ENCODE measurements around the gene LONRF2.

LONRF2 gene

DNA sequence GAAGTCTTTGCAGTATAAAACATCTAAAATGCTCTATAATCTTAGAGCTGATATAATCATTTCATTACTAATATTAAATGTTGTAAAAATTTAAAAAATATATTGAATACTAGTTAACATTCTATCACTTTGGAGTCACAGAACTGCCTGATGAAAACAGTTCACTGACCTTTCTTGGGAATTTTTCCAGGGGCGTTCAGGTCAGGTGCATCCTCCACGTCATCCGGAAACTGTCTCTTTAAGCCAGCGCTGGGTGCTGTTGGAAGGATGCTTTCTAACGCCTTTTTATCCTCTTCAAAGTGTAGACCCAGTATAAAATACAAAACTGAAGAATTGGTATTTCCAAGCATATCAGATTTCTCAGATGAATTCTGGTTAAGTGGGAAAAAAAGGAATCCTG, 22.8 kb downstream of the LONRF2 start:
- no peak for DNase-seq

DNA sequence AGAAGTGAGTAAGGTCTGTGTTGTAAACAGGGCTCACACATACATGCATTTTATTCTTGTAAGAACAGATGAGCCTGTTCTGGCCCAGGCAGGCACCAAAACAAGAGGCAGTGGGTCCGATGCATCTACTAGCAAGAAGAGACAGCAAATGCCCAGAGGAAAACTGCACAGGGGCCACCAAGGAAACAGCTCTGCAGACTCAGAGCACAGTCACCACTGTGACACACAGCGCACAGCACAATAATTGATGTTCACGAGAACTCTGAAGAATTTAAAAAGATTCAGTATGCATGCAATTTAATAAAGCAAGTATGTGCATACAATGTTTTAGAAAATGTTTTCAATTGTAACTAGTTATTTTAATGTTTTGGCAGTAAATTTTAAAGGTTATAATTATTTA, 24.8 kb downstream of the LONRF2 start:
- DNase-seq: no peak

DNA sequence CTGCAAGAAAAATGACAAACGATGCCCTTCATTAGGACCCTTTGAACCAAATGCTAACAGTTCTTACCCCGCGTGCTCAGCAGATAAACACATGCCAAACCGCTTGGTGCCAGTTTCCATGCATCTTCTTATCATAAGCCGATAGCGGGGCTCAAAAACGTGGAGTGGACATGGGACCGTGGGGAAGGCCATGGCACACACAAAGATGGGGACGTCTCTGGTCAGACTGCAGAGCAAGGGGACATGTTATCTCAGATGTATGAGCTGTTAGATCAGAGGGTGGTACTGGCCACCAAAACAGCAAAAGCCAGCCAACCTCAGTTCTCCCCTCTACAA, 28.2 kb downstream of the LONRF2 start:
- DNase-seq: no peak

DNA sequence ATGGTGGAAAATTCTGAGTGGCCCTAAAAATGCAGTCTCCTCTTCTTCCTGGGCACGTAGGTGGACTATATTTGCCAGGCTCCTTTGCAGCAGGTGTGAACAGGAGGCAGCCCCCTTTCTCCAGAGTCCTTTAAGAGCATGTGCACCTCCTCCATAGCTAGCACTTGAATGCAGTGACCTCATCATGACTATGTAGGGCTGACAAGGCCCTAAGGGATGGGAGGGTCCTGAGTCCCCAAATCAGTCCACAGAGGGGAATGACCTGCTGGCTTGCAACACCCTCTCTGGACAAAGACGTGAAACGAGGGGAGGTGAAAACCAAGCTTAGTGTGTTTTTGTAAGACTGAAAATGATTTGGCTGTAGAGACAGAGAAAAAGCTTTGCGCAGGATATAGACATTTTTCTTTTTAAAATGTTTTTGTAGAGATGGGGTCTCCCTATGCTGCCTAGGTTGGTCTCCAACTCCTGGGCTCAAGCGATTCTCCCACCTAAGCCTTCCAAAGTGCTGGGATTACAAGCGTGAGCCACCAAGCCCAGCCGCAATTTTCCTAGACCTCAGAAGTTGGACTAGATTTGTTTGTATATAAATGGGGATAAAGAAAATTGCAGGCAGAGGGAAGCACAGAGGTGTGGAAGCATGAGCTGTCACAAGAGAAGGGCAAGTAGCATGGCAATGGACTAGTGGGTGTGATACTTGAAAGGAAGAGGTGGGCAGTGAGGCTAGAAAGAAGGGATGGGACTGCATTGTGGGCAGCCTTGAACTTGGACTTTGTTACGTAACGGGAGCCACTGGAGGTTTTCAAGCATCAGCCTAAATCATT, 28.8 kb downstream of the LONRF2 start:
- no peak for DNase-seq

DNA sequence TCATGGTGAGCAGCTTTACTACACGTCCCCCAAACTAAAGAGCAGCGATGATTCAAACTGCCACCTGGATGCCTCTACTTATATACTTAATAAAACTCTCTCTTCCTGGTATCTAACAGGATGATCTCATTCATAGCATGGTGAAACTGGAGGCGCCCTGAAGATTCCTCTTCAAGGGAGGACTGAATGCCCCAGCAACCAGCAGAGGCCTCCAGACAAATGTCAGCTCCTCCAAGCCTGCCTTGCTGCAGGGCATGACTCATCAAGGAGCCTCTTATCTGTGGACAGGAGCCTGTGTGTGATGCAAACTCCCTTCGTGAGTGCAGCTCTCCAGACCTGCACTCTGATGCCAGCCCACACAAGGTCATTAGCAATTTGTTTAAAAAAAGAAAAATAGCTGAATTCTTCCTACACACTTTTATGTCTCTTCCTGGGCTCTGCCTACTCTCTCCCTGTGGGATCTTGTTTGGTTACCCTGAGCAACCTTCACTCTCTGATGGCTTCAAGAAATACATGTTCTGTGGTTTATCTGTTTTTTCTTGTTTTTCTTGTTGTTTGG, 30.2 kb downstream of the LONRF2 start:
- no peak for DNase-seq

DNA sequence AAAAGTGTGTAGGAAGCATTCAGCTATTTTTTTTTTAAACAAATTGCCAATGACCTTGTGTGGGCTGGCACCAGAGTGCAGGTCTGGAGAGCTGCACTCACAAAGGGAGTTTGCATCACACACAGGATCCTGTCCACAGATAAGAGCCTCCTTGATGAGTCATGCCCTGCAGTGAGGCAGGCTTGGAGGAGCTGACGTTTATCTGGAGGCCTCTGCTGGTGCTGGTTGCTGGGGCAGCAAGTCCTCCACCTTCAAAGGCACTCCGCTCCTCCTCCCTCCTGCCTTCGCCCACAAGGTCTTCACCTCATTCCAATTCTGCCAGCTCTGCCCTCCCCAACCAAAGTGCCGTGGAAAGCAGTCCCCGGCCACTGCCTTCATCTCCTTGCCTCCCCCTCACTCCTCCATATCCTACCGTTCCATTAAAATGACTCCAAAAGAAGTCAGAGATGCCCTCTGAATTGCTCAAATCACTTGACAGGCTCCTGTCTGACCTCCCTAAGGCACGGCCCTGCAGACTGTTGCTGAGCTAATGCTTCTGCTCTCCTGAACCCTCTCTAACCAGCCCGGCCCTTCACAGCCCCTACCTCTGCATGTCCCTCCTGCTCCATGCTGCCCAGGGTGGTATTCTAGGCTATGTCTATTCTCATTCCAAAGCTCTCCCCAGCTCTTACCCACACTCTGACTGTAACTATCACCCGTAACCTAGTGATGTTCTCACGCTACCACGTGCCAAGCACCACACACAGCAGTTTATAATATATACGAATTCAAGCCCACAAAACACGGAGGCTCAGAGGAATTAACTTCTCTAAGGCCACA, 30.9 kb downstream of the LONRF2 start:
- no peak for DNase-seq

DNA sequence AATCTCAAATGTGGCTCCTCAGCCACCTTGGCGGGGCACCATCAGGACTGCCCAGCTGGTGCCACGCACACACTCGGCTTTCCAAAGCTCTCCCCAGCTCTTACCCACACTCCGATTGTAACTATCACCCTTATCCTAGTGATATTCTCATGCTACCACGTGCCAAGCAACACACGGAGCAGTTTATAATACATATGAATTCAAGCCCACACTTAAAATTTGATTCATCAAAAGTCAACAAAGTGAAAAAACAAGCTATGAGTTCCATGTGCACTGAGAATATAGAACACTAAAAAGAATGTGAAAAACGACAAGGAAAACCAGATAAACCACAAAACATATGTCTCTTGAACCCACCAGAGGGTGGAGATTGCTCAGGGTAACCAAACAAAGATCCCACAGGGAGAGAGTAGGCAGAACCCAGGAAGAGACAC, 31.6 kb downstream of the LONRF2 start:
- DNase-seq: no peak

DNA sequence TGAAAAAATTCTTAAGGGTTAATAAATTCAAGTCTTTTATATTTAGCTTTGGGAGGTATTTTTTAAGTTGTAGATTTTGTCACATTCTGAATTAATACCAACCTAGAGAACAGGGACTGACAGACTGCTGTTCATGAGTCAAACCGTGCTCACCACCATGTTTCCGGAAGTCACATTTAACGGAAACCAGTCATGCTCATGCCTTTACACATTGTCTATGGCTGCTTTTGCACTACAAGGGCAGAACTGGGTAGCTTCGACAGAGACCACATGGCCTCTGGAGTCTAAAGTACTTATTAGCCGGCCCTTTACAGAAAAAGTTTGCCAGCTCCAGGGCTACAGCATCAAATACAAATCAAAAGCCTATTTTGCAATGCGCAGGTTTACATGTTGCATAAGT, 33.3 kb downstream of the LONRF2 start:
- DNase-seq: no peak

DNA sequence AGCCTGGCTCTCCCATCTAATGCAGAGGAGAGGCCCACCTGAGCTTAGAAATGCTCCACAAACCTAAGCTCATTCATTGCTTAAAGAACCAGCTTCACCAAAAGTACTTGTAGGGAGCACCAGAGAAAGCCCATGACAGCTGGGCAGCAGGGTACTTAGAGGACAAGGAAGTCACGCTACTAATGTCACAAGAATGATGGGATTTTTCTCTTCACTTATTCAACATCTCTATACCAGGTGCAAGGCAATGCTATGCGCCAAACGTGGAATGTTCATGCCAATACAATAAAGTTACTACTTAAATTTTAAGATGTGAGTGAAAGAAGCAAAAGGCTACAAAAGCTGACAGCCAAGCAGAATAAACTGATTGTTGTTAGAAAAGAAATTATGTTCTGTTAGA, 36.0 kb downstream of the LONRF2 start:
- peak in 1 of 2 experiments; percentile 51 for DNase-seq

DNA sequence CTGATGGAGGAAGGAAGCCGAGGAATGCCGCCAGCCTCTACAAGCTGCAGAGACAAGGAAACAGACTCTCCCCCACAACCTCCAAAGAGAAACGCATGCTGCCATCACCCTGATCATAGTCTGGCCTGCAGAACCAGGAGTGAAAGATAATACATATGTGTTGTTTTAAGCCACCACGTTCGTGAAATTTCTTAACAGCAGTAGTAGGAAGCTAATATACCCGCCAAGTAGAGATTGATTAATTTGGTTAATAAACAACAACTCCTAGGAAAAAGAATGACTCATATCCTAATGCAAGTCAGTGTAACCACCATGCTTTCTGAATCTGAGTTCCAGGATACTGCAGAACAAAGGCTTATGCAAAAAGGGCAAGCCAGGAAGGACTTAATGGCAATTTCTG, 36.6 kb downstream of the LONRF2 start:
- DNase-seq: no peak

DNA sequence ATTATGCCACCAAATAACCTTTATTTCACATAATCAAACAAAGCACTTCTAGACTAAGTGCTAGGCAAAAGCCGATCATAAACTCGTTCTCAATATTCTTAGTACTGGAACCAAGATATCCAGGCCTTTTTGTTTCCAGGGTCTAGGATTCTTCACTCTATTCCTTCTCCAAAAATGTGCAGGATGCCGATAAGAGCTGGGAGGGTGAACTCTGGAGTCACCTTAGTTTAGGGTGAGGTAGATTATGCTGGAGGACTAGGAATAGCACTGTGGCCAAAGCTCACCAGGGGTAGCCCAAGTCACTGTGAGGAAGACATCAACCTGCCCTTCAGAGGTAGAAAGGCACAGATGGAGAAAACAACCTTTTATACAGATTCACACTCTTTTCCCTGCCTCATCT, 37.3 kb downstream of the LONRF2 start:
- no peak for DNase-seq

DNA sequence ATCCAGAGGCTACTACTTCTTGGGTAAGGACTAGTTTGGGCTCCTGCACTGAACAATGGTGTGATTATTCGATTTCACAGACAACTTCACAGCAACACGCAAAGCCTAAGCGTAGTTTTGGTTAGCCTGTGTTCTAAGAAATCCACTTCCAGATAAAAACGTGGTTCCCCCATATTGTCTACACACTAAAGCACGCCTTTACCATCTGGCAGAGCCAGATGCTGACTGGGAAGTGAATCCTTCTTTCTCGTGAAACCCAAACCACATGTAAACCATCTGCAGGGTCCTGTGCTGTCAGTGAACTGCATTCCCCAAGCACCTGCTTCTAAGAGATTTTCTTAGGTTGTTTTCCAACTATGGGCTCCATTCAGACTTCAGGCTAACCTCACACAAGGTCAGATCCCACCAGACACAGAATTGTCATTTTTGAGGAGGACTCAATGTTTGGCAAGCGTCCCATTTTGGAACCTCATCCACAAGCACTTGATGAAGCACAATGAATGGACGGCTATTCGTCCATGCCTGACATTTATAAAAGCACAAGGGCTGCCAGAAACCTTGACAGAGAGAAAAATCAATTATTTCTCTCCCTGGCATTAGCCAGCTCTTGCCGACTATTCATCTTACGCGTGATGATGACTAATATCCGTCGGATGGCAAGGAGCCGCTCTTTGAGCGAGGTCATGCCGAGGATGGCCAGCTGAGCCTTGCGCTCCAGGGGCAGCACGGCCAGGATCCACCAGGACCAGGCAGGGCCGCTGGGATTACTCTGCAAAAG, 38.4 kb downstream of the LONRF2 start:
- DNase-seq: peak; percentile 68 to 84

DNA sequence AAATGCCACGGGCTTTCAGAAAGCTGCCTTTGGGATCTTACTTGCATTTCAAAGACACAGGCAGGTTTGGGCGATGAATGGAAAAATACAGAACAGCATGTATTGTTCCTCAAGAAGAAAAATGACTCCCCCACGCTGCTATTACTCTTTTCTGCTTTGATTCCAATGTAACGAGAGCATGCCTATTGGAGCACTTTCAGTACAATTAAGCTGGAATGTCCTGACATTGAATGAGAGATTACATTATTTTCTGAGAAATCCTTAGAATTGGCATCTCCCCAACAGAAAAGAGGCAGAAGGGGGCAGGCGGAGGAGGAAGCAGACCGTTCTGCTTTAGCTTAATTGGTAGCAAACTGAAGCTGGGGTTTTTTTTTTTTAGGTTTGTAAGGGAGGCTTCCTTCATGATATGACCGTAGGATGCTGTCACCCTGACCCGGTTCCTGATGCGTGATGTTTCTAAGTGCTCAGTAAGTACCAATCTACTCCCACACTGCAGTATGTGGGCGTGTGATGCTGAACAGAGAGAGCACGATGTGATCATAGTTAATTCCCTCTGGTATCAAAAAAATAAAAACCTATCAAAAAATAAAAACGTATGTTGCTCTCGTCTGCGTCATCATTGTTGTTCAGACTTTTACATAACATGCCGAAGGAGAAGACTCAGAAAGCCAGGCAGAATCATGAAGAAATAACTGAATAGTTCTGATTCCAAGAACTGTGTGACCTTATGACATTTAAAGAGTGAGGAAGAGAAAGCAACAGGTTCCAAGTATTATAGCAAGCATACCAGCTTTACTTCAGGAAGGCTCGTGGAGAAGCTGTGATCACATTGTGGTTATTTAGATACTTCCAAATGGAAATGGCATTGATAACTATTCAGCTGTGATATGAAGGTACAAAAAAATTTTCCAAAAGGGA, 40.5 kb downstream of the LONRF2 start:
- no peak for DNase-seq

DNA sequence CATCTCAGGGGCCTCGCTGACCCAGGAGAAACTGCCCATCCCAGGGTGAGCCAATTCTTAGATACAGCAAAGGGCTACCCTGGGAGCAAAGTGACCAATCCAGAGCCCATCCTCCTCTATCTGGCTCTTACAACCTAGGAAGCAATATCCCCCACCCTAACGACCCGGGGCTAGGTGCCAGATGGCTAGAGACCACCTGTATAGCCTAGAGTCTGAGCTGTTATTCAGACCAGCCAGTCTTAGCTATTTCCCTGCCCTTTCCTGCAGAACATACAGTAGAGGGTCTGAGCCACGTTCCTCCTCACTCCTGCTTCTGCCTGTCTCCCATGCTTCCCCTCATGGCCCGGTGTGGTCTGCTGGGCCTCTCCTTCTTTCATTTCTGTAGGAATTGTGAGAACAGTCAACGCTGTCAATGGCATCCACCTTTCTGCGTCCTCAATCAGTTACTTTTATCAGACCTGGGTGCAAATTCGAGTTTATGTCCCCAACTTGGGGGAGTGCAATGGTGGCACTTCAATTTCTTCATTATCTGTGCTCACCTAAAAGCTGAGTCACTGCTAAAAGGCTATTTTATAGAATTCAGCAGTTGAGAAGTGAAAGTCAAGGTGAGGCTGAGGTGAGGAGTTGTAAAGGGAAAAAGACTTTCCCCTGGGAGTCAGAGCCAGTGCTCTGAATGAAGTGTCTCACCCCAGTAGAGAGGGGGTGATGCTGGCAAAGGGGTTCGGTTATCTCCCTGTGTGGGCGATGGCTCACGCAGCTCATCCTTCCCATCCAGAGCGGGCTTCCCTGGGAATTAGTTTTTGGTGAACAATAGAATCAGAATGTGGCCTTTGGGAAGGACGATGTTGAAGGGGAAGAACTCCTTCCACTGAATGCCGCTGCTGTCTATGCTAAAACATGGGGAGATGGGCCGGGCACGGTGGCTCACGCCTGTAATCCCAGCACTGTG, 42.4 kb downstream of the LONRF2 start:
- DNase-seq: no peak

DNA sequence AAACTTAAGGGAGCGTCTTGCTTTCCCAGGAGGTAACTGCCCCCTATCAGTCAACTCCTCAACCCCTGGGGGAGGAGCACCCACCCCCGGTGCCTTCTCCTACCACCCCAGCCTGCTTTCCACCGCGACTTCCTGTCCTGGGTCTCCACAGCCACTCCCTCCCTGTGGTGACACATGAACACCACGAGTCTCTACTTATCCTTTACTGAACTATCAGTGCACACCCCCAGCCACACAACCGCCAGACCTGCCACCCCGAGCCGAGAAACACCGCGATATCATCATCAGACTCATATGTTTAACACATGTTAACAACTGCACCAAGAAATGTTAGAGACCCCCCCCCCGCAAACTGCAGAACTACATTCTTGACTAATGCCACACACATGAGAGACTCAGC, 43.3 kb downstream of the LONRF2 start:
- DNase-seq: no peak

DNA sequence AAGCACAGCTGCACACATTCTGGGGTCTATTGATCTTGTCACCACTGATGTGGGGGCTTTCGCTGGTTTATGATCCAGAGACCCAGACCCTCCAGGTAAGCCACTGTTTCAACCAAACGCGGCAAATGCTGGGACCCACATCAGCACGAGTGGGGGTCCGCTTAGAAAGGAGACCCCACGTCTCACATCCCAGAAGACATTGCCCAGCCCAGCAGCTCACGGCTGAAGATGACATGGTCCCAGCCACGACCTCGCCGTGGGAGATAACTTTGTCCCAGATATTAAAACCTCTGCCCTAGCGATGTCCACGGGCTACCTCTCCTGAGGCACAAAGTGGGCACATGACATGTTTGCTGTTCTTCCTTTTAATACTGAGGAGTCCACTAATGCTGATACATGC, 43.8 kb downstream of the LONRF2 start:
- no peak for DNase-seq

DNA sequence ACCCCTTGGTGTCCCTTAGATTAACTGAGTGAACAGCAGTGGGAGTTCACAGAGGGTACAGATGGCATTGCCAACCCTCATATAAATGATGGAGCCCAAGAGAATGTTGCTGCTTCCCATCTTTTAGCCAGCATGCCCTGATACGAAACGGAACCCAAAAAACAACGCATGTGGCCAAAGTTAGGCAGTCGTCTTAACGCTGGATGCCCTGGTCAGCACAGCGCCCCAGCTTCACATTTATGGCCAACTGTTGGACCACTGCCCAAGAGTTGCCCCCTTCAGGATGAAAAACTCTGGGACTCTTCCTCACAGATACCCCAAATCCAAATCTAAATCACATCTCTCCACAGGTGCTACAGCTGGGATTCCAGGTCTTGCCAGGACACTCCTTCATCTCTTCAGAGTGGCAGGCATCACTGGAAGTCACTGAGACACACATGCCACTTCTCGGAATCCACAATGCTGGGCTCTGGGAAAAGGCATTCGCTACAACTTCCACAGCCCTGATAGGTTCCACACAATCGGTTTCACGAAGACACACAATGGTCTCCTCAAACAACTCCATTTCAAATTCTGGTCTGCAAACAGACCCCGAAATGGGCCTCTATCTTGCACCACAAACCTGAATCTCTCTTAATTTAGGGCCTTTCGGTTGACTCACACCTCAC, 44.6 kb downstream of the LONRF2 start:
- DNase-seq: no peak

DNA sequence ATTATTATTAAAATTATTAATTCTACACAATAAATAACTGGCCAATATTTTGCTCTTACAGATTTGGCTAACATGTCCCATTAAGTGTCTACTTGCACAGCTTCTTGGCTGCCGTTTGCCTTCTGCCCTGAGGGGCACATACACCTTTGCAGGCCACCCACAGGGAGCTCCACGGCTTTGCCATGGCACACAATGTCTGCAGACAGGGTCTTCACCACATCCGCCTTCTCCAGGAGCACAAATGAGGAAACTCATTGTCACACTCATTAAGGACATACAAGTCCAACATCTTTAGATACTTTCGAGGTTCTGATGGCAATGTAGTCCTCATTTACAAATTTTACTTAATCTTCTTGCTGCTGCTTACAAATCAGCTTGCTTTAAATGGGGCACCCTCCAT, 45.6 kb downstream of the LONRF2 start:
- no peak for DNase-seq

DNA sequence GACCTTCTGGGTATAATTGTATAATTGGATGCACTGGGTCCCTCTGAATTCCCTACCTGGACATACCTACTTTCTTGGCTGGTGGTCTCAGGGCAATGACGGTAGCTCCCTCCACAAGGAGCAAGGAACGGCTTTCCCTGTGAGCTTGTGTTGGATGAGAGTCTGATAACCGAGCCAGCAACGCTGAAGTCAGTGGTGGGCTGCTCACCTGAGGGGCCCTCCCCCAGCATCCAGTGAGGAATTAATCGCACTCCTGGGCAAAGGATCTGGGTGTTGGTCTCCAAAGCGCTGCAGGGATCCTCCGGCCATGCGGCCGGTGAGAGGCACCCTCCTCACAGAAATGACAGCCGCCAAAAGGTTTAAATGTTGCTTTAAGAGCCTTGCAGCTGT, 47.1 kb downstream of the LONRF2 start:
- DNase-seq: peak in 1 of 2 experiments; percentile 11

DNA sequence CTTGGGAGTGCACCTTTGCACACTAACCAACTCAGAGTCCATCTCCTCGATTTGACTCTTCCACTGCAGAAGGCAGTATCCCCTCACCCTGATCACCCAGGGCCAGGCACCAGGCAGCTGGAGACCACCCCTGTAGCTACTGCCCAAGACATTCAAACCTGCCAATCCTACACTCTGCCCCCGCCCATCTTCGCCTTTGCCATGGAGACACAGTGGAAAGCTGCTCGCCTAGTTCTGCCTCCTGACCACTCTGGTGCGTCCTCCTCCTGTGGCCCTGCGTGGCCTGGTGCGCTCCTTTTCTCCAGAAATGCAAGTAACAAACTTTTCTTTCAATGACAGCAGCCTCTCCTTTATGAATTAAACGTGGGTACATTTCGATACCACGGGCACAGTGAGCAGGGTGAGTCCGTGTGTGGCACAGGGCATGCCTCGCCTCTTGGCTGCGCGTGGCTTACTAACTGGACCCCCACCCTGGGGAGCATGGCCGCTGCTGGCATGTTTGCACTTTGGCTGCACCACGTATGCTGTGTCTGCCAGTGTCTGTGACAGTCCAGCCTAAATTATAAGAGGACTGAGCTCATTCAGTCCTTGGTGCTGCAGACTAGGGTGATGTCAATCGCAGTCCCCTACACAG, 47.6 kb downstream of the LONRF2 start:
- no peak for DNase-seq

All from NCI-H524 (cell line).